Measurements from ENCODE around the gene EXOSC9. TPM values are rescaled to one million over a fixed set of nuclear protein-coding genes. Genes with fewer than 3 reads are reported as not detected.

EXOSC9 gene
- total RNA-seq, 4 donors from 2014 or later = 13.2 to 35.2 (median 22.5) TPM

GRCh38 chr4:121822047-121822446 lies 20.9 kb downstream of the EXOSC9 start:
- DNase-seq = no peak
- no peak overlapping the region for H3K27ac ChIP-seq
- WGBS, 2 donors (ENCODE audit: low coverage in 1 of 2) = 79 to 82% methylated on average over 1 of the region's 1 CpG
- H3K9me3 ChIP-seq = no peaks in the 10 kb centered on the region
- H3K27me3 ChIP-seq = no peaks in the 10 kb centered on the region
- H3K4me1 ChIP-seq = peaks cover 4 to 21% (median 7%) of the 10 kb centered on the region in 4 donors
- in situ Hi-C loops (cut with MboI; ENCODE audit: low pct_ligation_motif_present in 1 of 4, low pct_unique_long_range_greater_than_20kb in 1 of 4, low sequenced_read_pairs in 3 of 4) = no loop called here
- intact Hi-C loops (cut with DNase I; ENCODE audit: low total_unique reads) = no loop called here
- H3K4me3 ChIP-seq = no peak overlapping the region
- TF ChIP-seq EP300 (IDR thresholded peaks at IDR 0.05; ENCODE audit: low read depth) = no peak
- TF ChIP-seq POLR2A (IDR thresholded peaks at IDR 0.05) = no peak
- TF ChIP-seq POLR2AphosphoS5 (IDR thresholded peaks at IDR 0.05) = no peak
- no peak for TF ChIP-seq CTCF (IDR thresholded peaks at IDR 0.05)
- peaks cover 0 to 14% (median under 1%) of the 10 kb centered on the region in 4 donors for H3K36me3 ChIP-seq

GRCh38 chr4:121822796-121823504 lies 21.8 kb downstream of the EXOSC9 start:
- H3K27ac ChIP-seq = peak overlapping the region; percentile 81 to 85 (median 82)
- WGBS, 2 donors (ENCODE audit: low coverage in 1 of 2) = 0 to 2% methylated on average over 3 to 30 of the region's 30 CpGs
- in situ Hi-C loops (cut with MboI; ENCODE audit: low pct_ligation_motif_present in 1 of 4, low pct_unique_long_range_greater_than_20kb in 1 of 4, low sequenced_read_pairs in 3 of 4) = no loop called here
- no peaks in the 10 kb centered on the region for H3K27me3 ChIP-seq
- peak overlapping the region; percentile 39 to 82 (median 69) for H3K4me3 ChIP-seq
- intact Hi-C loops (cut with DNase I; ENCODE audit: low total_unique reads) = no loop called here
- H3K9me3 ChIP-seq = no peaks in the 10 kb centered on the region
- DNase-seq = peak; percentile 25
- H3K4me1 ChIP-seq = peaks cover 4 to 21% (median 7%) of the 10 kb centered on the region in 4 donors
- peaks cover 0 to 5% (median 0%) of the 10 kb centered on the region in 4 donors for H3K36me3 ChIP-seq
- TF ChIP-seq POLR2AphosphoS5 (IDR thresholded peaks at IDR 0.05) (no peak), CTCF (IDR thresholded peaks at IDR 0.05) (no peak), POLR2A (IDR thresholded peaks at IDR 0.05) (no peak), EP300 (IDR thresholded peaks at IDR 0.05; ENCODE audit: low read depth) (no peak)

- TF ChIP-seq EP300 (IDR thresholded peaks at IDR 0.05; ENCODE audit: low read depth) (no peak), POLR2AphosphoS5 (IDR thresholded peaks at IDR 0.05) (peak; percentile 47 to 77 (median 72)), CTCF (IDR thresholded peaks at IDR 0.05) (no peak), POLR2A (IDR thresholded peaks at IDR 0.05) (peak; percentile 53)
- peak within 1 kb of the TSS; percentile 39 to 82 (median 69) for H3K4me3 ChIP-seq
- no peaks in the 10 kb centered on the region for H3K27me3 ChIP-seq
- in situ Hi-C loops (cut with MboI; ENCODE audit: low pct_ligation_motif_present in 1 of 4, low pct_unique_long_range_greater_than_20kb in 1 of 4, low sequenced_read_pairs in 3 of 4) (no loop called here), intact Hi-C loops (cut with DNase I; ENCODE audit: low total_unique reads) (no loop called here)
- whole genome bisulfite sequencing, 2 donors (ENCODE audit: low coverage in 1 of 2) = 0% methylated on average over 36 of the region's 63 CpGs; no CpG with 5 or more reads in 1 of the 2 donors
- H3K4me1 ChIP-seq = peaks cover 4 to 21% (median 7%) of the 10 kb centered on the region in 4 donors
- no peaks in the 10 kb centered on the region for H3K9me3 ChIP-seq
- H3K27ac ChIP-seq = peak within 1 kb of the TSS; percentile 81 to 85 (median 82)
- peak; percentile 97 for DNase-seq
- H3K36me3 ChIP-seq = no peaks in the 10 kb centered on the region
Measured at GRCh38 chr4:121823505-121824170, 22.5 kb downstream of the EXOSC9 start, which contains the start of gene CCNA2. TSS of gene CCNA2 (minus strand) at chr4:121823883. CDS start at chr4:121823628, 255 bp downstream.

GRCh38 chr4:121824171-121824527 lies 23.0 kb downstream of the EXOSC9 start:
- in situ Hi-C loops (cut with MboI; ENCODE audit: low pct_ligation_motif_present in 1 of 4, low pct_unique_long_range_greater_than_20kb in 1 of 4, low sequenced_read_pairs in 3 of 4) (no loop called here), intact Hi-C loops (cut with DNase I; ENCODE audit: low total_unique reads) (no loop called here)
- Histone ChIP-seq H3K4me3 (peak overlapping the region; percentile 3 to 82 (median 69)), H3K36me3 (no peaks in the 10 kb centered on the region), H3K4me1 (peaks cover 4 to 21% (median 7%) of the 10 kb centered on the region in 4 donors), H3K27me3 (no peaks in the 10 kb centered on the region), H3K27ac (peak overlapping the region; percentile 81 to 85 (median 82)), H3K9me3 (no peaks in the 10 kb centered on the region)
- DNase-seq = no peak
- no peak for TF ChIP-seq POLR2AphosphoS5 (IDR thresholded peaks at IDR 0.05)
- no peak for TF ChIP-seq EP300 (IDR thresholded peaks at IDR 0.05; ENCODE audit: low read depth)
- TF ChIP-seq POLR2A (IDR thresholded peaks at IDR 0.05) = no peak
- TF ChIP-seq CTCF (IDR thresholded peaks at IDR 0.05) = no peak
- 4 to 6% methylated on average over 5 to 8 of the region's 8 CpGs for WGBS, 2 donors (ENCODE audit: low coverage in 1 of 2)

Measured in transverse colon (tissue), 4 donors.